DMS 273 treated with DMSO at 0.1 percent for 48 hours (cell line): ENCODE results near the gene PCED1A.
"Not testable (repeated sequence)": the region's sequence is repeated elsewhere in the genome, so short reads cannot be mapped to it uniquely, and the experiment has no call there.

Source experiments
- DNase-seq: peaks from one replicate; lab custom pipeline; 2025; lab: John Stamatoyannopoulos, UW

The PCED1A gene

DNA sequence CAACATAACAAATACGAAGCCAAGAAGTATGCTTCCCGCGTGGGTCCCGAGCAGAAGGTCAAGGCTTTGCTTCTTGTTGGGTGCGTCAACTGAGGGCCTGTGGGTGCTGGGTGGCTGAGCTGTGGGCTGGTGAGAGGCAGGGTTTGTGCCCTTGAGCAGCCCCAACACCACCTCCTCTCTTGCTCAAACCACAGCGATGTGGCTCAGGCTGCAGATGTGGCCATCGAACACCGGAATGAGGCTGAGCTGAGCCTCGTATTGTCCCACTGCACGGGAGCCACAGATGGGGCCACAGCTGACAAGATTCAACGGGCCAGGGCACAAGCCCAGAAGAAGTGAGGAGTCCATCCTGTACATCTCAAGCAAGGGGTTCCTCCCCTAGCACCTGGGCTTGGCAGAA, 25.8 kb upstream of the PCED1A start:
- no peak for DNase-seq

DNA sequence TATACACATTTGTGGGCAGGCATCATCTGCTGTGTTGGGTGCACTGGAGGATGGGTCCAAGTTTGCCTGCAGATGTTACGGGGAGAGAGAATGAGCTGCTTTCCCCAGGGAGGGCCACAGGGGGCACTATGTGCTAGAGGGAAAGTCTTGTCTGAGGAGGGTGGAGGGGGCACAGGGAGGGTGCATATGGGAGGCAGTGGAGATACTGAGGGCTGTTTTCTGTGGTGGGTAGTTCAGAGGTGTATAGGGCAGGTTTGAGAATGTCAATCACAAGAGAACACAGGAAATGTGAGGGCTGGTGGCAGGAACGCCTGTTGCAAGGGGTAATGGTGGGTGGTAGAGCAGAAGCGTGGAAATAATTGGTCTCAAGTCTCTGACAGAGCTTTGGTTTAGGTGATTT, 25.2 kb upstream of the PCED1A start:
- no peak for DNase-seq

DNA sequence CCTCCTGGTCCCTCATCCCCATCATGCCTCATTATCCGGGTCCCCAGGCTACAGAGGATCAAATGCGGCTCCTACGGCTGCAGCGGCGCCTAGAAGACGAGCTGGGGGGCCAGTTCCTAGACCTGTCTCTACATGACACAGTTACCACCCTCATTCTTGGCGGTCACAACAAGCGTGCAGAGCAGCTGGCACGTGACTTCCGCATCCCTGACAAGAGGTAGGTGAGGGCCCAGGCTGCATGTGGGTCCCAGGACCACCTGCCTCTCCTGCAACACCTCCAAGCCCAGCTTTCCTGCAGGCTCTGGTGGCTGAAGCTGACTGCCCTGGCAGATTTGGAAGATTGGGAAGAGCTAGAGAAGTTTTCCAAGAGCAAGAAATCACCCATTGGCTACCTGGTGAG, 24.6 kb upstream of the PCED1A start:
- no peak for DNase-seq

DNA sequence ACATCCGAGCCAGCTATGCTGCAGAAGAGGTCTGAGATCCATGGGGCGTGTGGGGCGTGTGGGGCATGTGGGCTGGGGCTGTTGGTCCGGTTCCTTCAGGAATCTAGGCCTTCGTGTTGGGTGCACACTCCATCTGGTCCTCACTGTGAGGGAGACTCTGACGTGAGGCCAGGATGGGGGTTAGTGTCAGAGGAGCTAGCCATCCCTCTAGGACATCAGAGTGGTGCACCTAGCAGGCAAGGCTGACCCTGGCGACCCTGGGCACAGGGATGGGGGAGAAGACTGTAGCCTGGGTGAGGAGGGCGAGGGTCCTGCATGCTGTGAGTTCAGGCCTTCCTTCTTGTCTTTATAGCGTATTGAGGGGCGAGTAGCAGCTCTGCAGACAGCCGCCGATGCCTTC, 24.2 kb upstream of the PCED1A start:
- no peak for DNase-seq

- no peak for DNase-seq
These were observed 19.1 kb upstream of the PCED1A start for GRCh38 chr20:2859330-2860121.

DNA sequence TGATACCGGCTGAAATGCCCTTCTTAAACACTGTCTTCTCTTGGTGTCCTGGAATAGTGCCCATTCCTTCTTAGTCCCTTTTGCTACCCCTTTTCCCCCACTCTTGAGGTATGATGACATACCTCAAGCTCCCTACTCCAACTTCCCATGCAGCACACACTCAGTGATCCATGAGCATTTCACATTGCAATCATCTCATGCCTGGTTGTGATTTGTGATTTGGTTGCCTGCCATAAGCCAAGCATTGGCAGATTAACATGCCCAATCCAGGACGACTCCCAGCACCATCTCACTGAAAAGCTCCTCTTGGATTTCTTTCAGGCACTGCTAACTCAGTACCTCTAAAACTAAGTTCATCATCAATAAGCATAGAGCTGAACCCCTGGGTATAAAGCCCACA, 18.1 kb upstream of the PCED1A start:
- DNase-seq: no peak

DNA sequence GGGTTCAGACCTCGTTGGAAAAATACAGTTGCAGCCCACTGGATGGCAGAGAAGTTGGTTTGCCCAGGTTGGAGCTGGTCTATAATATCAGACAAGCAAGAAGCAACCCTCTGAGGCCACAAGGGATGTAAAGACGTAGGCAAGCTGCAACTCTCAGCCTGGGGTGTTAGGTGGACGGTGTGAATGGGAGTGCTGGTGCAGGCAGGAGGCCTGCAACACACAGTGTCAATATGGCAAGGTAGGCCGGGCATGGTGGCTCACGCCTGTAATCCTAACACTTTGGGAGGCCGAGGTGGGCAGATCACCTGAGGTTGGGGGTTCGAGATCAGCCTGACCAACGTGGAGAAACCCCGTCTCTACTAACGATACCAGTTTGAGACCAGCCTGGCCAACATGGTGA, 10.6 kb upstream of the PCED1A start:
- no peak for DNase-seq

DNA sequence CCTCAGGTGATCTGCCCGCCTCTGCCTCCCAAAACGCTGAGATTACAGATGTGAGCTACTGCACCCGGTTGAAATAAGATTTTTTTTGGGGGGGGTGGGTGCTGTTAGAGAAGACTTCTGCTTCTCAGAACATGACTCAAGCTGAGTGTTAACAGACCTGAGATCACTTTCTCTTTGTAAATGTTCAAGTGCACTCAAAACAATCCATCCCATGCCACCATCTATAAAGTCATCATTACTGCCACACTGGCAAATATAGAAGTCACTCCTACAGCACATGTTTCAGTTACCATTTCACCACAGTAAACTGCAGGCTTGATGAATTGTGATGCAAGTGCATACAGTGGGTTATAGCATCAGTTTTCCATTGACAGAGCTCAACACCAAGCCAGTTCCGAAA, 9.1 kb upstream of the PCED1A start:
- no peak for DNase-seq

- no peak for DNase-seq
These were observed 7.3 kb upstream of the PCED1A start for GRCh38 chr20:2847802-2848201.

- DNase-seq: no peak
These were observed 6.2 kb upstream of the PCED1A start for GRCh38 chr20:2846698-2847097.

GRCh38 chr20:2845607-2846006, 5.2 kb upstream of the PCED1A start:
- no peak for DNase-seq

DNA sequence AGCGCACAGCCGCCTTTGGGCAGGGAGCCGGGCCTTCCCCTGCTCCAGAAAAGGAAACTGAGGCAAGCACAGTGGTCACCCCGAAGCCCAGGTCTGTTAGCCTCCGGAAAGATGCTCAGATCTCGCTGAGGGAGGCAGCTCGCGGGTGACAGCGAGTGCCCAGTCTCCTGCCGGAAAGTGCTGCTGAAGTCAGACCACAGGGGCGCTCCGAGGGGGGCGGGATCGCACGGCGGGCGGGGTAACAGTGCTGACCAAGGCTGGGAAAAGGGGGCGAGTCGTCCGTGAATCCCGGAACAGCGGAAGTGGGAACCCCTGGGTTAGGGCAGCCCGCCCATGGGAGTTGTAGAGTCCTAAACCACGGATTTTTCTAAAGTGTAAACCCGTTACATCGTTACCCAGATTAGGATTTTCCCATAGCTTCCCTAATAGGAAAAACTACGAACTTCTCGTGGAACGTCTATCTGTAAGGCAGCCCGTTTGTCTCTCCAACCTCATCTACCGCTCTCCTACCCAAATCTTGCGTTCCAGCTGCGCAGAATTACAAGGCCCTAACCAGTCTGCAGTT, 594 bp upstream of the PCED1A start:
- no peak for DNase-seq

- no peak for DNase-seq
These were observed 720 bp downstream of the PCED1A start for GRCh38 chr20:2839732-2840137.

DNA sequence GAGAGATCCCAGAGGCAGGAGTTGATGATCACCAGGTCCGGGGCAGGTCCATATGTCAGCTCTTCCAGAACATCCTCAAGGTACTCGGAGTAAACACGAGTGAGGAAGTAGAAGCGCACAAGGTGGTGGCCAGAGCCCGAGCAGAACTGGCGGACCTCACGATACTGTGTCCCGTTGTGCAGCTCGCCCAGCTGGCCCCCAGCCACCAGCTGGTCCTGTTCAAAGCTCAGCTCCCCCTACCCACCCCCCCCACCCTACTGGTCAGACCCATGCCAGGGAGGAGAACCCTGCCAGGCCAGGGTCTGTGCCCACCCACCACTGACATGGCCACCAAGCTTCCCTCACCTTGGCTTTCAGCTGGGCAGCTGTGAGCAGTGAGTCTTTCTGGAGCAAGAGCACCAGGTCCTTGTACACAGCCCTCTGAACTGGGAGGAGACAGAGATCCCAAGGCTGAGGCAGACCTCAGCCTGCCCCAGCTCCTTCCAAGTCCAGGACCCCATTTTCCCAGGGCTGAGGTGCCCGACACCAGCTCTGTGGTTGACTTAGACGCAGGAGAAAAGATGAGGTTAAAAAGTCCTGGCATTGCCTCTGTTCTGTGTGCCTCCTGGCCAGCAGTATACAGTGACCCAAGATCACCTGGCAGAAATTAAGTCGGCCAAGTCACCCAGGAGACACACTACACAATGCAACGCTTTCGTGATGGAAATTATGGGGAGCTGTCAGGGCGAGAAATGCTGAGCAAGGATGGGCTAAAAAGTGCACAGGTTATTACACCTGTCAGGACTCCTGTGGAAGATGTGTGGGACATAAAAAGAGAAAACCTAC, 1.4 kb downstream of the PCED1A start:
- no peak for DNase-seq

DNA sequence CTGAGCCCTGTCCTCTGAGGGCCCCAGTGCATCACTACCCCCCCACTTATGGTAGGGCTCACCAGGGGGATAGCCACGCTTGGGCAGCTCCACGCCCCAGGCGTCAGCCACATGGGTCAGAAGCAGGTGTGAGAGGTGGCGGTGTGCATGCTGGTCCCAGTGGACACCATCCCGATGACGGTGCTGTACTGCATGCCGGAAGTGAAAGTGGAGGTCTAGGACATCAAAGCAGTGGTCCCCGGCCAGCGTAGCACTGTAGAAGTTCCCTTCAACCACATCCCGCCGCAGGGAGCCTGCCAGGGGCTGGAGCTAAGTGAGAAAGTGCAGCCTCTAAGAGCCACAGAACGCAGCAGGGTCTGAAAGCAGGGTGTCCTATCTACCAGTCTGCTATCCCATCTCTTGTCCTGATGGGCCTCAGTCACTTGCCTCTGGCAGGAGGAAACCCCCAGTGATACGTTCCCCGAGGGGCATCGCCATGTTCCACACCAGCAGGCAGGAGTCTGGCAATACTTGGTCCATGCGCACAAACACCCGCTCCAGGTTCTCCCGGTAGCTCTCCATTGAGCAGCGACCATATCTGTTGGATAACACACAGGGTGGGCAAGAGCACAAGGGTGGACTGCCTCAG, 2.2 kb downstream of the PCED1A start:
- DNase-seq: no peak

- no peak for DNase-seq
These were observed 3.1 kb downstream of the PCED1A start for GRCh38 chr20:2837221-2837960.

DNA sequence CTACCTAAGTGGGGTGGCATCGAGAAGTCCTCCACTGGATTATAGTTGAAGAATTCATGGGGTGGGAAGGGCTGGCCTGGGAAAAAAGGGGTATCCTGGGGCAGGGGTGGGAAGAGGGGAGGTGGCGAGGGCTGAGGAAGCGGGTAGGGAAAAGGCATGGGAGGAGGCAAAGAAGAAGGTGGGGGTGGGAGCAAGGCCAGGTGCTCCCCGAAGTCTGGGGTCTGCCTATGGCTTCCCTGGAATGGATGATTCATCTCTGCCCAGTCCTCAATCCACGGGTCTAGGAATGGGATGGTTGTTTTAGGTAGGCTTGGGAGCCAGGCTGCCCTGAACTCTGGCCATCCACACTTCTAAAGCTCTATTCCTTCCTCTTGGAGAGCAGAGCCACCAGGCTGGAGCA, 4.4 kb downstream of the PCED1A start:
- DNase-seq: no peak

DNA sequence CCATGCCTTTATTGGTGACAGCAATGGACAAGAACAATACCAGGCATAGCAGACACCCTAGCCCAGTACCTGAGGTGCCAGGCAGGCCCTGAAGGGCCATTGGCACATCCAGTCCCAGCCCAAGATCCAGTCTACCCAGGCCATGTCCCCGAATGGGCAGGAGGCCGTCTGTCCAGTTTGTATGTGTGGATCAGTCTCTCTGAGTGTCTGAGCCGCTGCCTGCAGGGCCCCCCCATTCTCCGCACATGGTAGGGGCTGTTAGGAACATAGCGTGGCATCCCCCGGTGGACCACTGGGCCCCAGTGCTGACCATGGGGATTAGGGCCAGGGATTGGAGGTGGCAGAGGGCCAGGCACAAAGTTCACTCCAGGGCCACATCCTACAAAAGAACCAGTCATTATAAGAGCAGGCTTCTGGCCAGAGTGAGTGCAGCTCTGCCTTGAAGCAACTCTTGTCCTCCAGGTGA, 5.1 kb downstream of the PCED1A start:
- DNase-seq: no peak

DNA sequence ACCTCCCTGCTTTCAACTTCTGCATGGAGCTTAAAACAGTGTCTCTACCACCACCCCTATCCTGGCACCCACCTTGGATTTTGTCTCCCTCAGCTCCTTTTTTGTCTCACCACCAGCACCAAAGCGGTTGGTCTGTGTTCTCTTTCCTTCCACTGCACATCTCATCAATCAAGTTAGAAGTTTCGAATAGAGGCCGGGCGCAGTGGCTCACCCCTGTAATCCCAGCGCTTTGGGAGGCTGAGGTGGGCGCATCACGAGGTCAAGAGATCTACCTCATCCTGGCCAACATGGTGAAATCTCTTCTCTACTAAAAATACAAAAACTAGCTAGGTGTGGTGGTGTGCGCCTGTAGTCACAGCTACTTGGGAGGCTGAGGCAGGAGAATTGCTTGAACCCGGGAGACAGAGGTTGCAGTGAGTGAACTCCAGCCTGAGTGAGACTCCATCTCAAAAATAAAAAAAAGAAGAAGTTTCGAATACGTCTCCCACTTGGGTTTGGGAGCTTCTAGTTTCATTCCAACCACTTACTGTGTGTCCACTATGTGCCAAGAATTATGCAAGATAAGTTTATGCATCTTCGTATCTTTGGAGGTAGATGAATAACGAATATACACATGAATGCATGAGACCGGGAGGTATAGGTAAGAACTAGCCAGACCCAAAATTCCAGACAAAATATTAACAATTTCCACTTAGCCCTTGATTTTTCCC, 5.9 kb downstream of the PCED1A start:
- DNase-seq: no peak

- no peak for DNase-seq
These were observed 6.7 kb downstream of the PCED1A start for GRCh38 chr20:2833761-2834160.

DNA sequence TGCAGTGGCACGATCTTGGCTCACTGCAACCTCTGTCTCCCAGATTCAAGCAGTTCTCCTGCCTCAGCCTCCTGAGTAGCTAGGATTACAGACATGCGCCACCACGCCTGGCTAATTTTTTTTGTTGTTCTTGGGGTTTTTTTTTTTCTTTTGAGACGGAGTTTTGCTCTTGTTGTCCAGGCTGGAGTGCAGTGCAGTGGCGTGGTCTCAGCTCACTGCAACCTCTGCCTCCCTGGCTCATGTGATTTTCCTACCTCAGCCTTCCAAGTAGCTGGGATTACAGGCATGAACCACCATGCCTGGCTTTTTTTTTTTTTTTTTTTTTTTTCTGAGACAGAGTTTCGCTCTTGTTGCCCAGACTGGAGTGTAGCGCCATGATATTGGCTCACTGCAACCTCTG, 9.2 kb downstream of the PCED1A start:
- DNase-seq: not testable (repeated sequence)
